ENCODE data around the gene WDR33. TPM values are rescaled to one million over a fixed set of nuclear protein-coding genes. Genes with fewer than 3 reads are reported as not detected.
A peak's percentile ranks its signal among the peaks of the same experiment; 100 is the strongest.

Gene WDR33
- total RNA-seq, 2 donors from 2014 or later, result 41.8 to 48.6 TPM

DNA sequence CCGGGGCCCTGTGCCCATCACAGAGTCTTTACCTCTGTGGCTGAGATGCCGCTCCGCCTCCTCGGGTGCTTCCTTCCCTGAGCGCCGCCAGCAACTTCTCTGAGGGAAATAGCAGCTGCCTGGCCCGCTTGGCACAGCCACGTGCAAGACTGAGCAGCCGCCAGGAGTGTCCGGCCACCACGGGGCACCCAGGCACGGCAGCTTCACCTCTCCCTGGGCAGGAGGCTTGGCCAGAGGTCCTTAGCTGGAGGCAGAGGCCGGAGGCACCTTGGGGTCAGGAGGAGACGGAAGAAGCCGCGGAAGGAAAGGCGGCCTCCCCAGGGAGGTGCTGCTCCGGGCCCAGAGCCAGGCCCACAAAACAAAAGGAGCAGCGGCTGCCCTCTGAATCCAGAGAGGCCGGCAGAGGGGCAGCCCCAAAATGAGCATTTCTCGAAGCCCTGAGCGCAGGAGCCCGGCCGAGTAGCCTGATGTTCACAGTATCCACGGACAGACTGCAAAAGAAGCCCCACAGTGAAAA, 129.6 kb downstream of the WDR33 start:
- intact Hi-C loops (cut with DNase I), result no loop called here
- no peak for DNase-seq (ENCODE audit: low spot score)

DNA sequence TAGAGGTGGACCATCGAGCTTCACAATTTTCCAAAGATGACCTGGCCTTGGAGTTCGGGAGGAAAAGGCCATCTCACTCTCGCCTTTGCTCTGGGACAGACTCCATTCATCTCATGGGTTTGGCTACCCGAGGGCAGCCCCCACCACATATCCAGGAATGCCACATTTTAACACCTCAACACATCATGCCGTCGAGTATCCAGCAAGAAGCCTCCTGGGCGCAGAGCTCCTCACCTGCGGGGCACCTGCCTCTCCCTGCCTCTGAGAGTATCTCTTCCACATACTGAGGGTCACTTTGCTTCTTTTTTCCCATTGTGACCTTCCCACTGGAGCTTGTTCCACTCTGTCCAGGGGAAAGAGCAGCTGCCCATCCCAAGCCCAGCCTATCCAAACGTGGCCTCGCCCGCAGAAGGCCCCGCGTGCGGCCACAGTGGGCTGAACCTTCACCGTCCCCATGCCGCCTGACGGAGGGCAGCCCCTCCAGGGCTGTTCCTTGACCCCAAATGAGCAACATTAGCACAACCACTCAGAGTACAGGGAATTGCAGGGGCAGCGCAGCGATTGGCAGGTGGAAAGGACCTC, 130.2 kb downstream of the WDR33 start:
- intact Hi-C loops (cut with DNase I), result no loop called here
- no peak for DNase-seq (ENCODE audit: low spot score)

DNA sequence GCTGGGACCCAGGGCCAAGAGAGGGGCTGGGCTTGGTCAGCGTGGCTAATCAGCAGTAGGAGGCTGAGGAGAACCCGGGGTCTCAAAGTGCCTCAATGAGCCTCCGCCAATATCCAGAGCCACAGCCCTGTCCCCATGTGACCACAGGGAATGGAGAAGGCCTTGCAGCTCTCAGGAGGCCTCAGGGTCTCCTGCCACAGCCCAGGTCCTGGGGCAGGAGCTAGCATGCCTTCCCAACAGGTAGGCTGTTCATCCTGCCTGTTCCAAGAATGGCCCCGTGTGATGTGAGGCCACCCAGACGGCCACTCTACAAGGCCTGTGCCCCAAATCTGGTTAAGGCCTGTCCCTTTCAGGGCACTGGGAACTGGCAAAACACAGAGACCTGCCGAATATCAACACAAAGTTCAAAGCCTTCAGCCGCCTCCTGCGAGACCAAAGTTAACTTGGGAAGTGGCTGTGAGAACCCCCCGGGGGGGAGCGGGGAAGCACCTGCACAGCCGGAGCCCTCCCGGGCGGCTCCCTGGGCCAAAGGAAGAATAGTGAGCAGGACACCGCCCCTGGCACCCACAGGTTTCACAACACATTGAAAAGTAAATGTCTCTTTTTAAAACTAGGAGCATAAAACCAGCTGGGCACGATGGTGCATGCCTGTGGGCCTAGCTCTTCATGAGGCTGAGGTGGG, 131.2 kb downstream of the WDR33 start:
- intact Hi-C loops (cut with DNase I), result no loop called here
- no peak for DNase-seq (ENCODE audit: low spot score)

DNA sequence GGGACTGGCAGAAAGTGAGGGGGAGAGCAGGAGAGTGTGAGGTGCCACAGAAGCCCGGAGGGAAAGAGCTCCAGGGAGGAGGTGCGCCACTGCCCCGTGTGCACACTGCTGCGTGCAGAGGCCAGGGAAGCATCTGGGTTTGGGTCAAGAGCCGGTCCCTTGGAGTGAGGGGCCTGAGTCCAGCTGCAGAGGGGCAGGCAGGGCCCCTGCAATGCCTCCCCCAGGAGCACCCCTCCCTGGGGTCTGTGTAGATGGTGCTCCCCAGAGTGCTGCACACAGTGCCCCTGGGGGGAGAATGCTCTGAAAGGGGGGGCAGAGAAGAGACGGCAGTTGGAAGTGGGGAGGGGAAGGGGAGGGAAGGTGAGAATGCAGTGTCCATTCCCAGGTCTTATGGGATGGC, 132.0 kb downstream of the WDR33 start:
- intact Hi-C loops (cut with DNase I), result no loop called here
- no peak for DNase-seq (ENCODE audit: low spot score)

DNA sequence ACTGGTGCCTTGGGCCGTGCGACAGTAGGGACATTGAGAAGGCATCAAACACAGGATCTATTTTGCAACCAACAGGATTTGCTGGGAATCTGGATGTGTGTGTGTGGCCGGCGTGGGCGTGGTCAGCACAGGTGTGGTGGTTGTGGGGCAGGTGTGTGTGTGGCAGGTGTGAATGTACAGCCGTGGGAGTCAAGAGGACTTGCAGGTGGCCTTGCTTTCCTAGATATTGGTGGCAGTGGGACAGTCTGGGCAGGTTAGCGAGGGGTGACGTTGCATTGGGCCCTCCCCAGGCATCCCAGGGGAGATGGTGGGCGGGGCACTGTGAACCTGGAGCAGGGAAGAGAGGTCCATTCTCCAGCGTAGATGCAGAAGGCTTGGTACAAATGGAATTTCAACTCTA, 132.4 kb downstream of the WDR33 start:
- intact Hi-C loops (cut with DNase I), result no loop called here
- no peak for DNase-seq (ENCODE audit: low spot score)

DNA sequence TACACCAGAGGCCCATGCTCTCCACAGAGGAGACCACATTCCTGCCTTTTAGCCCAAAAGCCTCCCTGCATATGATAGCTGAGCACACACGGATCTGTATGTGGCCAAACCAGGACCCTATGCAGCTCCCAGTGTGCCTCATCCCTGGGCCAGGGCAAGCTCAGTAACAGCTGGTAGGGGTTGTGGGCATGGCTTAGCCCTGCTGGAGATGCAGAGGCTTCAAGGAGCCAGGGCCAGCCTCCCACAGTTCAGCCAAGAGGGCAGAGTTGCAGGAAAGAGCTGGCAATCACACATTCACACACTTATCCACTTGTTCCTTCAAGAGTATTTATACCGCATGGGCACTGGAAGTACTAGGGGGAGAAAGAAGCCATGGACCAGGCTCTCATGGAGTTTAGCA, 134.1 kb downstream of the WDR33 start:
- intact Hi-C loops (cut with DNase I), result no loop called here
- no peak for DNase-seq (ENCODE audit: low spot score)

DNA sequence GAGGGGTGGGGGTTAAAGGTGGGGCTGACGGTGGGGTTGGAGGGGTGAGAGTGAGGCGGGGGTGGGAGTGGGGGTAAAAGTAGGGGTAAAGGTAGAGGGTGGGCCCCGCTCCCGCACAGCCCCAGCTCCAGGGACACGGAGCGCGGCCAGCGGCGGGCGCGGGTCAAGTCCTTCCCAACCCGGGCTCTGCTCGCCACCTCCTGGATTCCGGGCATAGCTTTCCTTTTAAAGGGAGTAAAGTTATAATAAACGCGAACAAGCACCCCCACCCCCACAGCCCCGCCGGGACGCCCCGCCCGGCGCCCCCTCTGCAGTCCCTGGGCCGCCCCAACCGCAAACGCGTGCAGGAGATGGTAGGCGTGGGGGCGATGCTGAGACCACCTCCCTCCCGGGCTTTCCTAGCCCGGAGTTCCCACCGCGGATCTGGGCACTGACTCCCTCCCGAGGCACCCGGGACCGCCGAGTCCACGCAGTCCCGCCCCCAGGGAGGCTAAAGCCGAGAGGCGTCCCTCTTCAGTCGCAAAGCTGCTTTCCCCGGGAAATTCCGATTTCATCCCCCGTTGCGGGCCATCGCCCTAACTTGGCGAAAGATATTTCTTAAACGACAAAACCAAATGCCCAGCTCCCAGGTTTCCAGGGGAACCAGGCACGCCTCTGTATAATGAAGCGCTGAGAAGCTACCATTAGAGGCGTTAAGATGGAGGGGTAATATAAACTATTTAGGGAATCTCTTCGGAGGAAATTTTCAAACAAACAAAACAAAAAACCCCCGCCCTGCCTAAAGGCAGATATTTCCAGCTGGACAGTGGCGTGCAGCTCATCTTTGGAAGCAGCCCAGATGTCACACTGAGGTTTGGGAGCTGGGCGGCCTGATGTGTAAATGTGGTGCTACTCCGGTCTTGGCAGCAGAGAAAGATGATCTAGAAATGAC, 135.4 kb downstream of the WDR33 start, which contains the start of gene LIMS2:
TSS of gene LIMS2 (minus strand) at position 200 of the 931 bp plus-strand sequence. CDS start 506 bp downstream, outside the sequence.
- peak; percentile 88 for DNase-seq (ENCODE audit: low spot score)
- intact Hi-C loops (cut with DNase I), result no loop called here

DNA sequence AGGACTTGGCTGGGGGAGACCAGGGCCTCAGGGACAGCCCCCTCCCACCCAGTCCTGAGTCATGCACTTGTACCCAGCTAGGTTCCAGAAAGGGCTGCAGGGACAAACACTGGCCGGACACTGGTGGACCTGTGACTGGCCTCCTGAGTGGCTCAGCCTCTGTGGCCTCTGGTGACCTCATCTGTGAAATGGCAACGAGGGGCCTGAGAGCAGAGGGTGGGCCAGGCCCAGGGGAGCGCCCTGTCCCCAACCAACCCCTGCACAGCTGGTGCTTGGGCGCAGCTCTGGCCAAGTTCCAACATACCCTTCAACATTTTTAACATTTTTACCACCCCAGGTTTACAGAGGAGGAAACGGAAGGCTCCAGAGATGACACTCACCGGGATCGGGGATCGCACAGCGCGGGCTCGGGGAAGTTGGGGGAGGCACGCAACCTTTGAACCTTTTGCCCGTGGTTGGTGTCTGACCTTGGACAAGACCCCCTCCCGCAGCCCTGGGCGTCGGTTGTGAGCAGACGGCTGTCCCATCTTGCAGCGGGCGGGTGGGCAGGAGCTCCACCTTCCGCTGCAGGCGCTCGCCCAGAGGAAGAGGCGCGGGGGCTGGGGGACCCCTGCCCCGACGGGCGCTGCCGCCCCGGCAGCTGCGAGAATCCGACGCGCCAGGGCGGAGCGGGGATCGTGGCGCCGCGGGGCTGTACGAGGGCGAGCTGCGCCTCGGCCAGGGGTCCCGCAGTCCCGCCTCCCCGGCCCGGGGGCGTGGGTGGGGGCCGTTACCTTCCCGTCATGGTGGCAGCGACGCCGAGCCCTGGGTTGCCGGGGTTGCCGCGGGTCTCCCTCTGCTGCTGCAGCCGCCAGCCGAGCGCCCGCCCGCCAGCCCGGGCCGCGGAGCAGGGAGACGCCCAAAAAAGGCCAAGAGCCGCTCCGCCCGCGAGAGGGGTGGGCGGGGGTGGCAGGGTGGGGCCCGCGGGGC, 136.4 kb downstream of the WDR33 start:
- no peak for DNase-seq (ENCODE audit: low spot score)
- intact Hi-C loops (cut with DNase I), result no loop called here

DNA sequence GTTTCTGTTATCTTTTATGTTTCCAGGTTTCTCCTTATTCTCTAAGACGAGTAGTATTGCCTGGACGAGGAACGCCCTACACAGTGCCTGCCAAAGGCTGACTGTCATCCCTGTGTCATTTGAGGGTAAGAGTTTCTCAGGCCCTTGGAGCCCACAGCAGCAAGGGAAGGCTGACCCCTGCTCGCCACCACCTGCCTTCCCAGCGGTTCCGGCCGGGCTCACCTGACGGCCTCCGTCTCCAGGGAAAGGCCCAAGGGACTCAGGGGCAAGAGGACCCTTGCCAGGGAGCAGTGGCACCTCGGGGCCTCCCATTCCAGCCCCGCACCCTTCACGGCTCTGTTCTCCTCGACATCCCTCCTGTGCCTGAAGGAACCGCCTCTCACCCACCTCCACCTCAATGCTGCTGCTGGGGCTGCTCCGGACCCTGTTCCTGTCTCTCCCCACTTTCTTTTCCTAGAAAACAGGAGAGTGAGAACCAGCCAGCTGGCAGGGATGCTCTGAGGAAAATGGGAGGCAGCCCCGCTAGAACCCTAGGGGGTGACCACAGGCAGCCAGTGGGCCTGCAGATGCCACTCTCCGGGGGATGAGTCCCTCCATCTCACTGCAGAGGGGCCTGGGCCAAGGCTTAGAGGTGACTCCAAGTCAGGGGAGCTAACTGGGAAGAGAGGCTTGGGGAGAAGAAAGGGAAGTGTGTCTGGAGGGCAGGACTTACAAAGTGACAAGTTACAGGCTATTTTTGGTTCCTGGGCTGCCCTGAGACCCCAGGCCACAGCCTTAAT, 137.5 kb downstream of the WDR33 start:
- intact Hi-C loops (cut with DNase I), result no loop called here

DNA sequence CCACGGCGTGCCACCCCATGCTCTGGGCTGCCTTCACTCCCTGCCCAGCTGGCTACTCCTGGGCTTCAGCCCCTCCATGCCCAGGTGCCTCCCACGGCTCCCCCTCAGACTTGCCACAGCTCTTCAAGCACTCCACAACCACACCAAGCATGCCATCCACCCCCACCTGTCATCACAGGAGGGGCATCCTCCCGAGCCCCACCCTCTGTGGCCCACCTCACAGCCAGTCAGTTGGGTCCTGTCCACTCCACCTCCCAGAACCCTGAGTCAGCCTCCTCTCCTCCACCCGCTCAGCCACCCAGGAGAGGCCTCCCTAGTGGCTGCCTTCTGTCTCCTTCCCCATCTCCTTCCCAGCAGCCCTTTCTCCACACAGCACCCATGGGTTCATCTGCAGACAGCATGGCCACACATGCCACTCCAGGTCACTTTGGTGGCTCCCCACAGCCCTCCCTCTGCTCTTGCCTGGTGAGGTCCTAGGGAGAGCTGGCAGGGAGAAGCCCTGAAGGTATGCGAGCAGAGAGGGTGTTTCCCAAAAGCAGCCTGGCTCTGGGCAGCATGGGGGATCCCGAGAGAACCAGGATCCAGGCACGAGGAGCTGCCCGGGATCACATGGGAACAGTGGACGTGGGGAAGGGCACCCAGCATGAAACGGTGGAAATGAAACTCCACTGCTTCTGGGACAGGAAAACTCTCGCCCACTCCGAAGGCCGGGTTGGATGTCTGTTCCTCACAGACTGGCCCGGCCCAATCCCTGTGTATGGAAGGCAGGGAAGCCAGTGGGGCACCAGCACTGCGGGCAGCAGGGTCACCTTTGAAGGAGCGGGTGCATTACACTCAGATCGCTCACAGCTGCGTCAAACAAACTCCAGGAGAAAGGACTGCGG, 138.4 kb downstream of the WDR33 start:
- intact Hi-C loops (cut with DNase I), result no loop called here
- DNase-seq (ENCODE audit: low spot score), result no peak

More for the DNA sequence above, 137.5 kb downstream of the WDR33 start:
- no peak for DNase-seq (ENCODE audit: low spot score)

DNA sequence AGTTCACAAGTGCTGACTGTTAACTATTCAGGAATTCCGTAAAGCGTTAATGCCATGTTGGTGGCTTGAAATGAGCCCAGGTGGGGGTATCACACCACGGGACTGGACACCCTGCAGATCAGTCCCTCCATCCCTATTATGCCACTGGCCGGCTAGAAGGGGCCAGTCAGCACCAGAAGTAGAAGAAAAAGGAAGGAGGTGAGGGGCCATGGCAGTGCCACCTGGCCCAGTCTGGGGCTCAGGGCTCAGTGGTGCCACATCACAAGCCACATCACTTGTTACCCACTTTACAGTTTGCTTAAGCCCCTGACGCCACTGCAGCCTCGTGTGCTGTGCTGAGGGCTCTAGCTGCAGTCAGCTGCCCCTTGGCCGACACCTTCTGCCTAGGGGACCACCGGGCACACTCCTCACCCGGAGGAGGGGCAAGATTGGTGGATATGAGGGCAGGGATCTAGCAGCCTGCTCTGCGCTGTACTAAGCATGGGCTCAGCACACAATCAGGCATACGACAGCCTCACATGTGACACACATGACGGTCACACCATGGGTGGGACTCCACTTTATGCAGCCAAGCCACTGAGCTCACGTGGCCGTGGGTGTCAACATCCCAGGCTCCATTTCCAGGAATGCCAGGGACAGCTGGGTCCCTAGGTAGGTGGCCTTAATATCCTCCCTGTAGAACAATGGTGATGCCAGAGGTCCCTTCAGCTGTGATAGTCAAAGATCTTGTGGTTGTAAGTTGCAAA, 139.2 kb downstream of the WDR33 start:
- intact Hi-C loops (cut with DNase I), result no loop called here
- no peak for DNase-seq (ENCODE audit: low spot score)

DNA sequence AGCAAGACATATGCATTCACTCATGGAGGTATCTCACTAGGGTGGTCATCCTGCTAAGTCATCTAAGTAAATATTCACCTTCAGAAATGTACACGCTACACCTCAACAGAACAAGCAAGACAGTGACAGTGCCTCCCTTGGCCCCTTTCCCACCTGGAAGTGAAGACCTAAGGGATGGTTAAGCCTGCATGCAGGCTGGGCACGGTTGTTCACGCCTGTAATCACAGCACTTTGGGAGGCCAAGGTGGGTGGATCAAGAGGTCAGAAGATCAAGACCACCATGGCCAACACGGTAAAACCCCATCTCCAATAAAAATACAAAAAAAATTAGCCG, 140.0 kb downstream of the WDR33 start:
- DNase-seq (ENCODE audit: low spot score), result no peak
- intact Hi-C loops (cut with DNase I), result no loop called here

DNA sequence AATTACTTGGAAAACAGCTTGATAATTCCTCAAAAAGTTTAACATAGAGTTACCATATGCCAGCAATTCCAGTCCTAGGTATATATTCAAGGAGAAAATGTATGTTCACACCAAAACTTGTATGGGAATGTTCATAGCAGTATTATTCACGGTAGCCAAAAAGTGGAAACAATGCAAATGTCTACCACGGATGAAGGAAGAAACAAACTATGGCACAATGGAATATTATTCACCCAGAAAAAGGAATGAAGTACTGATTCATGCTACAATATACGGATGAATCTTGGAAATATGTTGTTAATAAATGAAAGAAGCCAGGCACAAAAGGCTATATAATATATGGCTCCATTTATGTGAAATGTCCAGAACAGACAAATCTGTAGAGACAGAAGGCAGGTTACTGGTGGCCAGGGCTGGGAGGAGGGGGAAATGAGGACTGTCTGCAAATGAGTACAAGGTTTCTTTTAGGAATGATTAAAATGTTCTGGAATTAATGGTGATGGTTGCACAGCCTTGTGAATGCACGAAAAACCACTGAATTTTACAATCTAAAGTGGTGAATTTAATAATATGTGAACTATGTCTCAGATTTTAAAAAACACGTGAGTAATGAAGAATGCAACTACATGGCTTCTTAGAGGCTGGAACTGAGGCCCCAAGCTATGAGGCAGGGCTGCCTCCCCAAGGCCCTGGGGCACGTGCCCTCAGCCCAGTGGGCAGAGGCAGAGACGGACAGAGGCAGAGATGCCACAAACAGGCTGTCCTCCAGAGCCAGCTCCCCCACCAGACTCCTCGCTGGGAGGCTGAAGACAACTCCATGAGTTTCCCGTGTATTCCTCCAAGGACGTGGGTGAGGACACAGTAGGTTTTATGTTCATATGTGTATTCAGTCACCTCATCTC, 140.7 kb downstream of the WDR33 start:
- no peak for DNase-seq (ENCODE audit: low spot score)
- intact Hi-C loops (cut with DNase I), result no loop called here

DNA sequence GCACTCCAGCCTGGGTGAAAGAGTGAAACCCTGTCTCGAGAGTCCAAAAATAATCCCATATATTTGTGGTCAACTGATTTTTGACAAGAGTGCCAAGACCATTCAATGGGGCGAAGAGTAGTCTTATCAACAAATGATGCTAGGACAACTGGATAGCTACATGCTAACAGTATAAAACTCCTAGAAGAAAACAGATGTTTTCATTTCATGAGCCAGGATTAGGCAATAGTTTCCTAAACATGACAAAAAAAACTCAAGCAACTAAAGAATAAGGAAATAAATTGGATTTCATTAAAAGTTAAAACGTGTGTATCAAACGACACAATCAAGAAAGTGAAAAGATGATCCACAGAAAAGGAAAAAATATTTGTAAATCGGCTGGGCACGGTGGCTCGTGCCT, 141.9 kb downstream of the WDR33 start:
- no peak for DNase-seq (ENCODE audit: low spot score)
- intact Hi-C loops (cut with DNase I), result no loop called here

DNA sequence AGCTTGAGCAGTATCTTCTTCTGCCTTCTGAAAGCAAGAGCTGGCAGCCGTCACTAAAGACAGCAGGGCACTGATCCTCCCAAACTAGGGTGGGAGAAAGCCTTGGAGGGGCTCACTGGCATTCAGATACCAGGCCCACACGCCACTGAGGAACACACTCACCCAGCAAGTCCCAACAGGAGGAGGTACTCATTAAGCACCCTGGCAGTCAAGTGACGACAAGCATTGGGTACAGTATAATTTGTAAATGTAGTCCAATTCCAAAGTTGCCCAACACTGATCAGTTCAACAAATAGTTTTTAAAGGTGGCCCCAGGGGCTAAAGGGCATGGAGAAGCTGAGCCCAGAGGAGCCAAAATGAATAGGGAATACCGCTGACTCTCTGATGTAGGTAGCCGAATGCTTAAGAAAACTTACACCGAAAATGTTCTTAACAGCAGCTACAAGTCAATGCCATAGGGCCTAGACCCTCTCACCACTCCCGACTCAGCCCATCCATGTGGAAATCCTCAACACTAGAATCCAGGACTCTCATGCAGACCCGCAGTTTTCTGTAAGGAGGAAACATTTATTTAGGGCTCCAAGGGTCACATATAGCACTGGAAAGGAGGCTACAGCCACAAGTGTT, 145.6 kb downstream of the WDR33 start:
- no peak for DNase-seq (ENCODE audit: low spot score)
- intact Hi-C loops (cut with DNase I), result no loop called here

Measured in posterior vena cava (tissue), 2 donors.